DND-41 (cell line): ENCODE results near the gene KY.

Source experiments
- ATAC-seq: fragments of 200-7000 bp; cut with Tn5 transposase; 3 replicates; pipeline ENCODE4 v1.9.1; 2021; ENCODE audit warnings: low read depth; ENCODE audit not compliant: insufficient read depth
- DNase-seq: peaks from one replicate; pipeline ENCODE4 v3.0.0-alpha.2; 2020
- H2AFZ ChIP-seq: 2 replicates; pipeline ENCODE4 v1.6.0; 2012; ENCODE audit warnings: low read depth, low read length
- H3K27ac ChIP-seq: 2 replicates; pipeline ENCODE4 v1.5.1; 2012; ENCODE audit warnings: low read length, inconsistent platforms
- H3K27me3 ChIP-seq: fragments of 200-600 bp; sonication (generic); 2 replicates; pipeline ENCODE4 v1.6.0; 2012; ENCODE audit warnings: low read length, mild to moderate bottlenecking, inconsistent platforms; ENCODE audit not compliant: insufficient read depth, poor library complexity
- H3K36me3 ChIP-seq: 2 replicates; pipeline ENCODE4 v1.5.1; 2012; ENCODE audit warnings: low read length, inconsistent platforms; ENCODE audit not compliant: insufficient read depth
- H3K4me1 ChIP-seq: 2 replicates; pipeline ENCODE4 v1.5.1; 2012; ENCODE audit warnings: mild to moderate bottlenecking, low read length; ENCODE audit not compliant: insufficient read depth
- H3K4me2 ChIP-seq: 2 replicates; pipeline ENCODE4 v1.6.0; 2012; ENCODE audit warnings: mild to moderate bottlenecking, moderate library complexity, low read length, inconsistent platforms; ENCODE audit not compliant: insufficient read depth
- H3K4me3 ChIP-seq, 2 experiments: fragments of 200-600 bp in 1 of 2; shearing (Covaris generic) in 1 of 2; 2 replicates each; pipeline ENCODE4 v1.5.1; 2012 to 2016; ENCODE audit warnings: inconsistent platforms in 2 of 2, low read length in 2 of 2, mild to moderate bottlenecking in 2 of 2, low read depth in 1 of 2, moderate library complexity in 1 of 2
- H3K79me2 ChIP-seq: 2 replicates; pipeline ENCODE4 v1.6.0; 2012; ENCODE audit warnings: low read length, inconsistent platforms; ENCODE audit not compliant: insufficient read depth
- H3K9ac ChIP-seq: 2 replicates; pipeline ENCODE4 v1.6.0; 2012; ENCODE audit warnings: low read depth, mild to moderate bottlenecking, inconsistent platforms, low read length, moderate library complexity
- H3K9me3 ChIP-seq: 2 replicates; pipeline ENCODE4 v1.5.1; 2012; ENCODE audit warnings: low read length, moderate library complexity, mild to moderate bottlenecking, inconsistent platforms; ENCODE audit not compliant: insufficient read depth, severe bottlenecking
- H4K20me1 ChIP-seq: 2 replicates; pipeline ENCODE4 v1.6.0; 2012; ENCODE audit warnings: low read length; ENCODE audit not compliant: insufficient read depth
- CTCF ChIP-seq: IDR thresholded peaks from 2 replicates; pipeline ENCODE4 v1.5.1; 2012; ENCODE audit warnings: borderline replicate concordance, low read length, moderate library complexity, mild to moderate bottlenecking; ENCODE audit not compliant: poor library complexity, severe bottlenecking; ENCODE audit errors: extremely low read depth
- EZH2 ChIP-seq: IDR thresholded peaks from 3 replicates; pipeline ENCODE4 v1.6.1; 2012; ENCODE audit warnings: borderline replicate concordance, low read depth, mild to moderate bottlenecking, moderate library complexity, low read length, inconsistent platforms; ENCODE audit not compliant: severe bottlenecking

The KY gene

GRCh38 chr3:134614955-134615354 lies 35.9 kb downstream of the KY start:
- Histone ChIP-seq H3K4me2 (no peak overlapping the region), H3K79me2 (no peaks in the 10 kb centered on the region), H3K36me3 (no peaks in the 10 kb centered on the region), H3K4me3 (no peak overlapping the region), H3K27ac (no peak overlapping the region), H3K27me3 (peaks cover 3% of the 10 kb centered on the region), H3K4me1 (no peaks in the 10 kb centered on the region), H3K9me3 (no peaks in the 10 kb centered on the region), H4K20me1 (no peaks in the 10 kb centered on the region), H3K9ac (no peak overlapping the region), H2AFZ (no peak overlapping the region)
- ATAC-seq (no peak), DNase-seq (no peak)
- TF ChIP-seq EZH2 (no peak), CTCF (no peak)

GRCh38 chr3:134613006-134613520 lies 37.8 kb downstream of the KY start:
- ATAC-seq (no peak), DNase-seq (no peak)
- Histone ChIP-seq H3K9ac (no peak overlapping the region), H3K4me3 (no peak overlapping the region), H3K36me3 (no peaks in the 10 kb centered on the region), H3K27me3 (peaks cover 8% of the 10 kb centered on the region), H2AFZ (no peak overlapping the region), H3K79me2 (no peaks in the 10 kb centered on the region), H3K27ac (no peak overlapping the region), H3K4me2 (no peak overlapping the region), H3K9me3 (no peaks in the 10 kb centered on the region), H3K4me1 (no peaks in the 10 kb centered on the region), H4K20me1 (no peaks in the 10 kb centered on the region)
- TF ChIP-seq EZH2 (no peak), CTCF (no peak)

- H3K36me3 ChIP-seq, result no peaks in the 10 kb centered on the region
- H3K4me3 ChIP-seq, result no peak overlapping the region
- H3K4me2 ChIP-seq, result no peak overlapping the region
- ATAC-seq, result no peak
- H3K9me3 ChIP-seq, result no peaks in the 10 kb centered on the region
- no peak overlapping the region for H3K9ac ChIP-seq
- H3K27me3 ChIP-seq, result peaks cover 8% of the 10 kb centered on the region
- no peaks in the 10 kb centered on the region for H3K4me1 ChIP-seq
- DNase-seq, result no peak
- H3K79me2 ChIP-seq, result no peaks in the 10 kb centered on the region
- no peaks in the 10 kb centered on the region for H4K20me1 ChIP-seq
- no peak overlapping the region for H2AFZ ChIP-seq
- TF ChIP-seq EZH2 (no peak), CTCF (no peak)
- H3K27ac ChIP-seq, result no peak overlapping the region
Measured at GRCh38 chr3:134611516-134611915, 39.3 kb downstream of the KY start.
